GM12801 (cell line): ENCODE results near the gene RREB1.

Experiments used
- TF ChIP-seq, protein P1 (sequence below): IDR thresholded peaks from one replicate; pipeline ENCODE4 v1.5.1; 2011; ENCODE audit warnings: control low read depth; ENCODE audit not compliant: insufficient read length; ENCODE audit errors: extremely low read depth

The RREB1 gene

DNA sequence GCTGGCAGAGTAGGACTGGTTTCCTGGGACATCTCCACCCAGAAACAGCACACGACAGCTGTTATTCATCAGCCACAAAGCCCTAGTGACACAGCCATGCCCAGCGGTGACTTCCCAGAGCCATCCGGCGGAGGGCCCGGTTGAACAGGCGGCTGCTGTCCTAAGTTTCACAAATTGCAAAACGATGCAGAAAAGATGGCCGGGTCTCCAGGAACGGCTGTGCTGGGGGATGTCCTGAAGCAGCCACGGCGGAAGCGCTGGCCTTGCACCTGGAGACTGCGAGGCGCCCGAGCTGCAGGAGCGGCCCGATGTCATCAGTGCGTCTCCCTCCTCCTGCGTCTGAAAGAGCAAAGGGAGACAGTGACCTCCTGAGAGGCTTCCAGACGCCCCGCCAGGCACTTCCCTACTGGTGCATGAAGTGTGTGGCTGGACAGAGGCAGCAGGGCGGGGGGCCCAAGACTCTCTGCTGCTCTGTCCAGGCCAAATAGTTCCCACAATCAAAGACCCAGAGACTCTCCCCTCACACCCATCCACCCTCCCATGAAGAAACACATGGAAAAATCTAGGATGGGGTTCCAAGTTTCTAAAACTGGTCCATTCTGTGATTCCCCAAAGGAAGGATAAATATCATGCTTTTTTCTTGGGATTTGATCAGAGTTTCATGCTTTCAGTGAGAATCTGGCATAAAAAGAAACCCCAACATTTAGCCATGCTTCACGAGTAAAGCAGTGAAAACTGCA is 161.2 kb downstream of the RREB1 start:
- TF ChIP-seq, protein P1, sequence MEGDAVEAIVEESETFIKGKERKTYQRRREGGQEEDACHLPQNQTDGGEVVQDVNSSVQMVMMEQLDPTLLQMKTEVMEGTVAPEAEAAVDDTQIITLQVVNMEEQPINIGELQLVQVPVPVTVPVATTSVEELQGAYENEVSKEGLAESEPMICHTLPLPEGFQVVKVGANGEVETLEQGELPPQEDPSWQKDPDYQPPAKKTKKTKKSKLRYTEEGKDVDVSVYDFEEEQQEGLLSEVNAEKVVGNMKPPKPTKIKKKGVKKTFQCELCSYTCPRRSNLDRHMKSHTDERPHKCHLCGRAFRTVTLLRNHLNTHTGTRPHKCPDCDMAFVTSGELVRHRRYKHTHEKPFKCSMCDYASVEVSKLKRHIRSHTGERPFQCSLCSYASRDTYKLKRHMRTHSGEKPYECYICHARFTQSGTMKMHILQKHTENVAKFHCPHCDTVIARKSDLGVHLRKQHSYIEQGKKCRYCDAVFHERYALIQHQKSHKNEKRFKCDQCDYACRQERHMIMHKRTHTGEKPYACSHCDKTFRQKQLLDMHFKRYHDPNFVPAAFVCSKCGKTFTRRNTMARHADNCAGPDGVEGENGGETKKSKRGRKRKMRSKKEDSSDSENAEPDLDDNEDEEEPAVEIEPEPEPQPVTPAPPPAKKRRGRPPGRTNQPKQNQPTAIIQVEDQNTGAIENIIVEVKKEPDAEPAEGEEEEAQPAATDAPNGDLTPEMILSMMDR: no peak

DNA sequence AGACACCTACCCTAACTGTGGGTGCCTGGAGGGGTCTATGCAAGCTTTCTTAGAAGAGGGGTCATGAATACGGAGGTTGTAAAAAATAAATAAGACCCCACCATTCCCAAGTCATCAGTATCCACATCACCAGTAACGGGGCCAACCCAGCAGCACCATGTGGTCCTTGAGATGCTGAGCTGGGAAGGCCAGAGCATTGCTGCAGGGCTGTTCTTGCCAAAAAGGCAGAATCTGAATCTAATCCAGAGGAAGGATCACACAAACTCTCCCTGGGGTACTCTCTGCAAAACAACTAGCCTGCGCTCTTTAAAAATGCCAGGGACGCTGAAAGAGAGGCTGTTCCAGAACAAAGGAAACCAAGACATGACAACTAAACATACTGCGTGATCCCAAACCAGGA is 162.1 kb downstream of the RREB1 start:
- TF ChIP-seq, protein P1: no peak

DNA sequence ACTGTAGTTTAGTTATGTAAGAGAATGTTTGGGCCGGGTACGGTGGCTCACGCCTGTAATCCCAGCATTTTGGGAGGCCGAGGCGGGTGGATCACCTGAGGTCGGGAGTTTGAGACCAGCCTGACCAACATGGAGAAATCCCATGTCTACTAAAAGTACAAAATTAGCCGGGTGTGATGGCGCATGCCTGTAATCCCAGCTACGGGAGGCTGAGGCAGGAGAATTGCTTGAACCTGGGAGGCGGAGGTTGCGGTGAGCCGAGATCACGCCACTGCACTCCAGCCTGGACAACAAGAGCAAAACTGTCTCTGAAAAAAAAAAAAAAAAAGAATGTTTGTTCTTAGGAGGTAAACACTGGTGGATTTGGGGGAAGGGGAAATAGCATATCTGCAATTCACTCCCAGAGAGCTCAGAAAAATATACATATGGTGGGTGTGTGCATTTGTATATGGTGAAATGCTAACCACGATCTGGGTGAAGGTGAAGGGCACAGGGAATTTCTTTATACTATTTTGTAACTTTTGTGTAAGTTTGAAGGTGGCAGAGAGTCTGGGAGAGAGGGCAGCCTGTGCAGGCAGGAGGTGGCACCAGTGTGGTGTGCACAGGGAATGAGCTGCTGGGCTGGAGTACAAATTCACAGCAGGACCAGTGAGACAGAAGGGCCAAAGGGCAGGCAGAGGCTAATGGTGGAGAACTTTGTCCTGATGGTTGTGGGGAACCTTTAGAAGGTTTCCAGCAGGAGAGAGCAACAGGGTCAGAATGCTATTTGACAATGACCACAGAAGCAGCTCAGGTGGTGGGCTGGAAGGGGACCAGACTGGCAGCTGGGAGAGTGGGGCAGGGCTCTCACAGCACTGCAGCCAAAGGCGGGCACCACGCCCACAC is 162.8 kb downstream of the RREB1 start:
- TF ChIP-seq, protein P1: no peak

DNA sequence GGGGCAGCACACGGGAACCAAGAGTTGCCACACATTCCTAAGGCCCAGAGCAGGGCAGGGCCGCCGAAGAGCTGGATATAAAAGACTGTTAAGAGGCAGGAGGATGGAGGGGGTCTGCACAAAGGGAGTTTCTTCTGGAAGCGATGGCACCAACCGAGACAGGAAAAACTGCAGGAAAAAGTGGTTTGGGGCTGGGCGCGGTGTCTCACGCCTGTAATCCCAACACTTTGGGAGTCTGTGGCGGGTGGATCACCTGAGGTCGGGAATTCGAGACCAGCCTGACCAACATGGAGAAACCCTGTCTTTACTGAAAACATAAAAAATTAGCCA is 163.4 kb downstream of the RREB1 start:
- TF ChIP-seq, protein P1: no peak

DNA sequence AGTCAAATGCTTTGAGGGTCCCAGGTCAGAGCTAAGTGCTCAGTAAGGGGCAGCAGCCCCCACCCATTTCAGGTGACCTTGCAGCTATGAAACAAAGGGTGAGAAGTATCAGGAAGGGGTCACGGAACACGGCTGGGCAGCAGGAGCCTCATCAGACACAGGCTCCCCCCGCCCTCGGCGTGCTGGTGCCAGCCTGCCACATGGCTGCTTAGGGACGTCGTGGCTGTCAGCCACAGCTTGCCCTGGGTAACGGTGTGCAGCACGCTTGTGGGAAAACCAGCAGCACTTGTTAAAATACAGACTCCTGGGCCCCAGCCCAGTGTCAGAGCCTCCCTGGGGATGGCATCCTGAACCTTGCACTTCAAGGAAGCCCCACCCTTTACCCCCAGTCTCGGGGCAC is 165.9 kb downstream of the RREB1 start:
- TF ChIP-seq, protein P1: no peak

DNA sequence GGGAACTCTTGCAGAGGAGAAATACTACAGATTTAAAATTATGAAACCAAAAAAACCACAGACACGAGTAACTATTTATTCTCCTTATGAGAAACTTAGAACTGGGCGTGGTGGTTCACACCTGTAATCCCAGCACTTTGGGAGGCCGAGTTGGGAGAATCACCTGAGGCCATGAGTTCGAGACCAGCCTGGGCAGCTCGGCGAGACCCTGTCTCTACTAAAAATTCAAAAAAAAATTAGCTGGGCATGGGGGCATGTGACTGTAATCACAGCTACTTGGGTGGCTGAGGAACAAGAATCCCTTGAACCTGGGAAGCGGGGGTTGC is 168.4 kb downstream of the RREB1 start:
- TF ChIP-seq, protein P1: no peak

DNA sequence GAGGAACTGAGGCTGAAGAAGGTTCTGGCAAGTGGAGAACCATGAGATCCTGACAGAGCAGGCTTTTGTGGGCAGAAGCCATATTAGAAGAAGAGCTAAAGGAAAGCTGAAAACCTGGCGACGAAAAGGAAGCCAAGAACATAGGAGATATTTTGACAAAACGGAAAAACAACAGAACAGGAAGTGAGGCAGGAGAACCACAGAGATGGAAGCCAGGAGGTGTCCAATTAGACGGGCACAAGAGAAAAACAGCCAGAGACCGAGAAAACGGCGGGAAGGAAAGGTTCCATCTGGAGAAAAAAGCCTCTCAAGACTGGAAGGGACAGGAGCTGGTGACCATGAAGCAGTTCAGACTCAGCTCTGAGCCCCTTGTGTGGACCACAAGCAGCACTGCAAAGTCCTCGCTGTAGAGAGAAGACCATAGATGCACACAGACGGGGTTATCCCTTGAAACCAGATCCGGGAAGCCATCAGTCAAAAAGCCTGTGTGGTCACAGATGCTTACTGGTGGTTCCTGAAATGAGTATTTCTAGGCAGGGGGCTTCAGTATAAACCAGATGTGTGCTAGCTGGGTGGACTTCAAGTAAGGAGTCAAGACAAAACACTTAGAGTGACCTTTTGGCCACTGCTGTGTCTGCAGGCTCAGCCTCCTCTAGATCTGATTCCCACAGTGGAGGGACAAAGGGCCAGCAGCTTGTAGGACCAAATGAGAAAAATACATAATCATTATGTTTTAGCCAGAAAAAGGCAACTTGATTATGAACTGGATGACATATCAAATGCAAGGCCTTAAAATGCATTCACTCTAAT is 174.5 kb downstream of the RREB1 start:
- TF ChIP-seq, protein P1: no peak
